Subcutaneous adipose tissue (tissue), 4 donors: Measurements from ENCODE around the gene TEX29. TPM values are rescaled to one million over a fixed set of nuclear protein-coding genes. Genes with fewer than 3 reads are reported as not detected.

Source experiments
- CTCF ChIP-seq: fragments of 450-650 bp; IDR thresholded peaks from one replicate; pipeline ENCODE4 v1.5.1; 2016; ENCODE audit warnings: low read depth, mild to moderate bottlenecking, control low read depth, antibody characterized with exemption, moderate library complexity
- total RNA-seq, 4 donors: library from RNA; depleted of rRNA; stranded (reverse); fragments of >200 nt; gene quantifications; one replicate each; pipeline ENCODE4 v1.1.0, GENCODE V29; 2016

TEX29 gene
- total RNA-seq, 4 donors from 2014 or later = not detected

- no peak for TF ChIP-seq CTCF
These were observed 16.3 kb upstream of the TEX29 start for GRCh38 chr13:111304041-111304544.

- TF ChIP-seq CTCF = no peak
These were observed 15.7 kb upstream of the TEX29 start for GRCh38 chr13:111304603-111305289.

- TF ChIP-seq CTCF = no peak
These were observed 7.4 kb upstream of the TEX29 start for GRCh38 chr13:111312944-111313590.

DNA sequence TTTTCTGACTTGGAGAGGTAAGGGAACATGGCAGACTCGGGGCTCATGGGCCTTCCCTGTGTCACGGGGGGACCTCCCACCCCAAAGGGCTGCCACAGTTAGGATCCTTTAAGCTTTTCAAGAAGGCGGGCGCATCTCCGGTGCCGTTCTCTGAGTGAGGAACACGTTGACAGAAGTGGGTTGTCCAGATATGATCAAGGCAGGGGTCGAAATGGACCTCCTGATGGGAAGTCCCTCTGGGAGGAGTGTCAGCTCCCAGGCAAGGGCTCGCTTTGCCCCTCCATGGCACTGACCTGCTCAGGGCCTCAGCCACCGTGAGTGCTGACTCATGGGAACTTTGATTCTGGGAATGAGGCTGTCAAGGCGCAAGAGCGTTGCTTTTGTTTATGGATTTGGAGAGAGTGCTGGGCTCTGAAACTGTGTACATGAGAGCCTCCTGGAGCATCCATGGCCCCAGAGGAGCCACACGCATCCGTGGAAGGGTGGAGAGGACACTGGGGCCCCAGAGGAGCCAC lies 6.5 kb upstream of the TEX29 start:
- TF ChIP-seq CTCF = no peak

DNA sequence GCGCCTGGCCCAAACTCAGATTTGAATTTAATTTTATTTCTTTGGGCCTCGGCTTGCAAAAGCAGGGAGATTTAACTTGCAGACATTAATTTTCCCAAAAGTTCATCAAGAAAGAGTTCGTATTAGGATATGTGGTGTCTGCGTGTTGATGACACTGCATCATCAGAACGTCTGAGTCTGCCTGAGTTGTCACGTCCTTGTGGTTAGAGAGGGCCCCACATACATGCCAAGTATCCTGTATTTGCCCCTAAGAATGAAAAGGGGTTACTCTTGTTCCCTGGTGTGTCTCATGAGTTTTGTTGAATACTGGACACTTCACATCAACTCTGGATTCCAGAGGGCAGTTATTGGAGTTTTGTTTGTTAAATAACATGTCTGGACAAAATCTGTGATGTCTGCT lies 5.6 kb upstream of the TEX29 start:
- no peak for TF ChIP-seq CTCF

DNA sequence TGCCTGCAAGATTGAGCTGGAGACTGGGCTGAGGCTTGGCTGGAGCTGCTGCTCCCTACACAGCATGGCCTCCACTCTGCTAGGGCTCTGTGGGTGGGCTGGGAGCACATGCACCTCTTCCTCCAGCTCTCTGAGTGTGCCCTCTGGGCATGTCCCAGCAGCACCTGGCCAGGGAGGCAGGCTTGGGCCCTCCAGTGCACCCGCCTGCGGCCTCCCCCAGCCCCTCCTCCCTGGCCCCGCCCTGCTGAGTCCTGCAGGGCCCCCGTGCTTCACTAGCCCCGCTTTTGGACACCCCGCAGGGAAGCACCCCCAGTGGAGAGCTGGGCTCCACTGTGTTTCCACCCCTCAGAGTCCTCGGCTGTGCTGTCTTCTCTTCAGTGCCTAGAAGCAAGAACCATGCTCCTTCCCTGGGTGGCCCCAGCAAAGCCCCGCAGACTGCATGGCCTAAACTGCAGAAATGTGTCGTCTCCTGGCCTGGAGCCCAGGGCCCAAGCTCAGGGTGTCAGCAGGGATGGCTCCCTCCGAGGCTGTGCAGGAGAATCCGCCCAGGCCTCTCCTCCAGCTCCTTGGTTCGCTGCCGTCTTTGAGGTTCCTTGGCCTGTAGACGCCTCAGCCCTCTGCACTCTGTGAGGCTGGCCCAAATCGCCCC lies 5.0 kb upstream of the TEX29 start:
- no peak for TF ChIP-seq CTCF

- no peak for TF ChIP-seq CTCF
These were observed 4.2 kb upstream of the TEX29 start for GRCh38 chr13:111316161-111316730.
